Activated naive CD4-positive, alpha-beta T cell treated with anti-CD3 and anti-CD28 coated beads, Interleukin-2, amount 50 U/mL, for 24 hours (primary cell): ENCODE measurements around the gene SLC16A1.

Source experiments
- H3K27ac Mint-ChIP-seq: one replicate; pipeline ENCODE4 v1.8.0; 2021; ENCODE audit warnings: mild to moderate bottlenecking, mixed read lengths
- H3K27me3 Mint-ChIP-seq: one replicate; pipeline ENCODE4 v1.8.0; 2021; ENCODE audit warnings: mixed read lengths
- H3K36me3 Mint-ChIP-seq: one replicate; pipeline ENCODE4 v1.8.0; 2021; ENCODE audit warnings: mixed read lengths
- H3K4me1 Mint-ChIP-seq: one replicate; pipeline ENCODE4 v1.8.0; 2021; ENCODE audit warnings: mixed read lengths
- H3K4me3 Mint-ChIP-seq: one replicate; pipeline ENCODE4 v1.8.0; 2021; ENCODE audit warnings: mild to moderate bottlenecking, mixed read lengths
- H3K9me3 Mint-ChIP-seq: one replicate; pipeline ENCODE4 v1.8.0; 2021; ENCODE audit warnings: mixed read lengths

SLC16A1 gene

DNA sequence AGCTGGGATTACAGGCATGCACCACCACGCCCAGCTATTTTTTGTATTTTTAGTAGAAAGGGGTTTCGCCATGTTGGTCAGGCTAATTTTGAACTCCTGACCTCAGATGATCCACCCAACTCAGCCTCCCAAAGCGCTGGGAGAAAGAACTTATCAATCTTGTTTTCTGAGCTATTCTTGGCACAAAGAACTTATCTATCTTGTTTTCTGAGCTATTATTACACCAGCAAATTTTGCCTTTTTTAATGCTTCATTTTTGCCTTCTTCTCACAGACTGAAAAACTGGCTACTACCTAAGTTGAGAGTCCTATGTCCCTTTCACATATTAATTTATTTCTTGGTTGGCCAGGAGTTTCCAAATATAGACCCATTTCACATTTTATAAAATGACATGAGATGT lies 9.3 kb downstream of the SLC16A1 start:
- peaks cover 15% of the 10 kb centered on the region for H3K4me1 Mint-ChIP-seq
- no peak overlapping the region for H3K4me3 Mint-ChIP-seq
- no peaks in the 10 kb centered on the region for H3K27me3 Mint-ChIP-seq
- H3K27ac Mint-ChIP-seq: no peak overlapping the region
- H3K9me3 Mint-ChIP-seq: no peaks in the 10 kb centered on the region
- H3K36me3 Mint-ChIP-seq: peaks cover 3% of the 10 kb centered on the region

DNA sequence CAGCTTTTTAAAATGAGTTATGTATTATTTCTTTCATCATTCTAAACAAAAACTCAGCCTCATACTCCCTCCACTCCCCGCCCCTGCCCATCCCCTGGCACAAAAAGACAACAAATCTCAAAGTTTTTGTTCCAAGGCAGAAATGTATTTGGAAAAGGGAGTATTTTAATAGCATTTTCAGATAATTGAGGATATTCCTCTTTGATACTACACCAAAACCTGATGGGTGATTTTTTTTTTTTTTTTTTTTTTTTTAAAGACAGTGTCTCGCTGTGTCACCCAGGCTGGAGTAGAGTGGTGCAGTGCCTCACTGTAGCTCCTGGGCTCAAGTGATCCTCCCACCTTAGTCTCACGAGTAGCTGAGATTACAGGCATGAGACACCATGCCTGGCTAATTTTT lies 16.2 kb downstream of the SLC16A1 start:
- Mint-ChIP-seq H3K27me3 (no peaks in the 10 kb centered on the region), H3K4me1 (peaks cover 35% of the 10 kb centered on the region), H3K9me3 (no peaks in the 10 kb centered on the region), H3K27ac (no peak overlapping the region), H3K36me3 (peaks cover 4% of the 10 kb centered on the region), H3K4me3 (no peak overlapping the region)

DNA sequence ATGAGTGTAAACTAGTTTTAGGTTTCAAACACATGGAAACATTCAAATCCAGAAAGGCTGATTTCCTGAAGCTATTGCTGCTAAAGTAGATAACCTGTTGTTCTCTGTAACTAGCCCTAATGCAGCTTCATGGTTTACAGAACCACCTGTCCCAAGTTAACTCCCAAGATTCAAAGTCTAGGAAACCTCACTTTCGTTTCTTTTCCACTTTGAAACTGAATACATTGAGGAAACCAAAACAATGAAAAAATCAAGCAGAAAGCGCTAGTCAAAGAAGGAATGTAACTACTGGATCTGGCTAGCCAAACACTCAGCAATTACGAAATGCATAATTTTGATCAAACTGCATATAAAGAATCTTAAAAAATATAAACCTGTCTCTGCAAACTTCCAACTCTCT lies 17.8 kb downstream of the SLC16A1 start:
- H3K27me3 Mint-ChIP-seq: no peaks in the 10 kb centered on the region
- H3K27ac Mint-ChIP-seq: no peak overlapping the region
- H3K4me3 Mint-ChIP-seq: no peak overlapping the region
- H3K36me3 Mint-ChIP-seq: peaks cover 7% of the 10 kb centered on the region
- peaks cover 43% of the 10 kb centered on the region for H3K4me1 Mint-ChIP-seq
- no peaks in the 10 kb centered on the region for H3K9me3 Mint-ChIP-seq

DNA sequence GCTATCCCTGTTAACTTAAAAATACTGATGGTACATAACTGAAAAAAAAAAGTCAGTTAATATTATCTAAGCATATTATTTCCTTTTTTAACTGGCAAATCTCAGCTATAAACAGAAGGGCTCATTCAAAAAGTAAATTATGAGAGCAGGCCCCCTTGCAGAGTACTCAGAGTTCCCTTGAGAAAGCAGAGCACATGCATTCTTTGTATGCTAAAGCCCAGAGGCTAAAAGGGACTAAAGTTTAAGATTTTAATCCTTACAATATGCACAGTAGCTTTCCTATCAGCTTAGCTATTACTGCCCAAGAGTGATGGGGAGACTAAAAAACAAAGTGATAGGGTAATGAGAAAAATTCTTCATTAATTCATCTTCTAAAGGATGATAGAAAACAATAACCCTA lies 18.5 kb downstream of the SLC16A1 start:
- Mint-ChIP-seq H3K36me3 (peaks cover 5% of the 10 kb centered on the region), H3K27me3 (no peaks in the 10 kb centered on the region), H3K9me3 (no peaks in the 10 kb centered on the region), H3K27ac (no peak overlapping the region), H3K4me3 (no peak overlapping the region), H3K4me1 (peaks cover 41% of the 10 kb centered on the region)

DNA sequence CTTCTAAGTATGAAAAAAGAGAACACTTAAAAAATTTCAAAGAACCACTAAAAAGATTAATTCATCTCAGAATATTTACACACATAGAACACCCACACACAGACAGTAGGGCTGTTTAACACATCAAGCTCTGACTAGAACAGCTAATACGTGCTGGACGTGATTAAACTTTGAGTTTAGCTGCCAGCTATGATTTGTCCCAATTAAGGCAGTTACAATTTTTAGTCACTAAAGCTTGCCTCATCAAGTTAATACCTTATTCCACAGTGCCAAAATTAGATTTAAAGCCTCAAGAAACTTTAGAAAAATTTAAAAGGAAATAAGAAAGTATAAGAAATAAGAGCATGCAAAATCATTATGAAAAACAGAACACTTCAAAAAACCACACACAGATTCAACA lies 18.9 kb downstream of the SLC16A1 start:
- Mint-ChIP-seq H3K4me3 (no peak overlapping the region), H3K27ac (no peak overlapping the region), H3K36me3 (peaks cover 5% of the 10 kb centered on the region)

DNA sequence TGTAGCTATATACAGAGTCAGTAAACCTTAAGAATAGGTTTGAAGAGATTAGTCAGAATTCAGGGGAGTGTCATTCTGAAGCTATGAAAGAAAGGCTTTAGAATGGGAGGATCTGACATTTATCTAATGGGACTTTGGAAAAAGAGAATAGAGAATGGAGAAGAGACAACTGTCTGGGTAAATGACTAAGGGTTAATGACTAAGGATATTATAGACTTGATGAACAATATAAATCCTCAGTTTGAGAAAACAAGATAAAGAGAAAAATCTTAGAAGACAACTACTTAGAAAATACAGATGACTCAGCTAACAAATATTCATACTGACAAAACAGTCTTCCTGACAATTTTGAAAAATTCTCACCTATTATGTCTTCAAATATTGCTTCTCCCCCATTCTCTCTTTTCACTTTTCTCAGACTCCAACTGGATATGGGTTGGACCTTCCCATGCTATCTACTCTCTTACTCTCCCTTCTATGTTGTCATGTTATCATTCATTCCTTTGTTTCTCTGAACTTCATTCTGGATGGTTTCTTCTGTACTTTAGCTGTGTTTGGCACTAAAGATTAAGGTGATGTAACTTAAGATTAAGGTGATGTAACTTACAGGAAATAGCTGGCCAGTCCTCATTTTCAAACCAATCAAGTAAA lies 20.4 kb downstream of the SLC16A1 start:
- H3K27ac Mint-ChIP-seq: peak overlapping the region; percentile 94
- no peaks in the 10 kb centered on the region for H3K9me3 Mint-ChIP-seq
- H3K4me3 Mint-ChIP-seq: peak overlapping the region; percentile 37
- peaks cover 44% of the 10 kb centered on the region for H3K4me1 Mint-ChIP-seq
- H3K36me3 Mint-ChIP-seq: peaks cover 5% of the 10 kb centered on the region
- no peaks in the 10 kb centered on the region for H3K27me3 Mint-ChIP-seq

More for the DNA sequence above, 18.9 kb downstream of the SLC16A1 start:
- peaks cover 41% of the 10 kb centered on the region for H3K4me1 Mint-ChIP-seq
- no peaks in the 10 kb centered on the region for H3K27me3 Mint-ChIP-seq
- H3K9me3 Mint-ChIP-seq: no peaks in the 10 kb centered on the region

DNA sequence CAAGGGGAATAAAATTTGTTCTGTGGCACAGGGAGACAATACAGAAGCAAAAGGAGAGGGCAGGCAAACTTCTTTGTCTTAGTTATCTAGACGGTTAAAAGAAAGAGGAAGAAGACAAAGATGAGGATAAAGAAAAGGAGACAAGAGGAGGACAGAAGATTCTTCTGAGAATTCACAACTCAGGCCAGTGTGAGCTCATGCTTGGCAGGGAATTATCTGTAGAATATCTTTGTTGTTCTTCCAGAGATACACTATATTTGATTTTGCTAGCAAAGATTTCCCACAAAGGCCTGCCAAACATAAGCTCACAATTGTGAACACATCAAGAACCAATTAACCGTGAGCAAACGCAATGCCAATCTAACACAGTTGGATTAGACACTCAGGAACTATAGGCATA lies 21.4 kb downstream of the SLC16A1 start:
- no peaks in the 10 kb centered on the region for H3K27me3 Mint-ChIP-seq
- peaks cover 44% of the 10 kb centered on the region for H3K4me1 Mint-ChIP-seq
- peak overlapping the region; percentile 12 for H3K4me3 Mint-ChIP-seq
- no peaks in the 10 kb centered on the region for H3K9me3 Mint-ChIP-seq
- peaks cover 5% of the 10 kb centered on the region for H3K36me3 Mint-ChIP-seq
- H3K27ac Mint-ChIP-seq: peak overlapping the region; percentile 76

DNA sequence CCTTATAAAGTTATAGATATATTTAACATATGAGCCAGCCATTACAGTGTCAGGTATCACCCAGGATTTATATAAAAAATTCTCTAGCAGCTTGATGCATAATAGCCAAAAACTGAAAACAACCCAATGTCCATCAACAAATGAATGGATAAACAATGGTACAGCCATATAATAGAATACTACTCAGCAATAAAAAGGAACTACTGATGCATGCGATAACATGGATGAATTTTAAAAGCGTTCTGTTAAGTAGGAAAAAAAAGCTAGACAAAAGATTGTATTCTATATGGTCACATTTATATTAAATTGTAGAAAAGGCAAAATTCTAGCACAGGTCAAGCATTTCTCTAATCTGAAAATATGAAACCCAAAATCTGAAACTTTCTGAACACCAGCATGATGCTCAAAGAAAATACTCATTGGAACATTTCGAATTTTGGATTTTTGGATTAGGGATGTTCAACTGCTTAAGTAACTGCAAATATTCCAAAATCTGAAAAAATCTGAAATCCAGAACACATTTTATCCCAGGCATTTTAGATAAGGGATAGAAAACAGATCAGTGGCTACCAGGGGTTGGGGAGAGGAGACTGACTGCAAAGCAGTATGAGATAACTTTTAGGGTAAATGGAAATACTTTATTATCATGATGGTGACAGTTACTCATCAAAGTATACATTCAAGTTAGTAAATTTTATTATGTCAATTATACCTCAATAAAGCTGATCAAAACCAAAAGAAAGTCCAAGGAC lies 22.0 kb downstream of the SLC16A1 start:
- H3K9me3 Mint-ChIP-seq: no peaks in the 10 kb centered on the region
- peak overlapping the region; percentile 12 for H3K4me3 Mint-ChIP-seq
- H3K4me1 Mint-ChIP-seq: peaks cover 40% of the 10 kb centered on the region
- no peaks in the 10 kb centered on the region for H3K27me3 Mint-ChIP-seq
- peak overlapping the region; percentile 76 for H3K27ac Mint-ChIP-seq
- peaks cover 3% of the 10 kb centered on the region for H3K36me3 Mint-ChIP-seq

DNA sequence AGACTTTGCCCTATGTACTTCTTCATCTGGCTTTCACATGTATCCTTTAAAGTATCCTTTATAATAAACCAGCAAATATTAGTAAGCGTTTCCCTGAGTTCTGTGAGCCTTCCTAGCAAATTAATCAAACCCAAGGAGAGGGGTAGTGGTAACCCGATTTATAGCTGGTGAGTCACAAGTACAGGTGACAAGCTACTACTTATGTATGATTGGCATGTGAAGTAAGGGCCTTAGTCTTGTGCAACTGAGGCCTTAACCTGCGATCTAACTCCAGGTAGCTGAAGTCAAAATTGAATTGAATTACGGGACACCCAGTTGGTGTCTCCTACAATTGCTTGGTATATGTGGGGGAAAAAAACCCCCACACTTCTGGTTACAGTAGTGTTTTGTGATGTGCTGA lies 26.0 kb downstream of the SLC16A1 start:
- H3K4me1 Mint-ChIP-seq: peaks cover 14% of the 10 kb centered on the region
- no peak overlapping the region for H3K27ac Mint-ChIP-seq
- H3K36me3 Mint-ChIP-seq: peaks cover 12% of the 10 kb centered on the region
- H3K4me3 Mint-ChIP-seq: no peak overlapping the region
- H3K27me3 Mint-ChIP-seq: no peaks in the 10 kb centered on the region
- no peaks in the 10 kb centered on the region for H3K9me3 Mint-ChIP-seq

DNA sequence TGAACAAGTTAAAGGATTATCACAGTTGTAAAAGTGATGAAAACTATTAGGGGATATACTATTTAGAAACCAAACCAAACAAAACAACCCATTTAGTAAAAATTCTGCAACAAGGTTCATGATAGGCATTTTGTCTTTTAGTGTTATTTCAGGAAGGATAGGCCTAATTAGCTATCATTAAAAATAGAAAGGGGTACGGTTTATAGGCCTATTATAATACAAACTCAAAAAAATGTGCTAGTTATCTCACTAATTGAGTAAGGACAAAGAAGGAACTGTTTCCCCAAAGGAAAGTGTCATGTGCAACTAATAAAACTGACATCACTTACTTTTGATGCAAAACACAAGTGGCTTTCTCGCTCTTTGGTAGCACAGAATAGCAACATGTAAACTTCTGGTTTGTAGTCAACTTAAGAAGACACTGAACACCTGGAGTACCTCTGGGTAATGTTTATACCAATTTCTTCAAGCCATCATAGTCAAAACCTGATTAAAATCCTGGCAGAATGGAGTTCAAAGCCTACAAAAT lies 28.5 kb downstream of the SLC16A1 start:
- Mint-ChIP-seq H3K27me3 (no peaks in the 10 kb centered on the region), H3K9me3 (no peaks in the 10 kb centered on the region), H3K4me3 (no peak overlapping the region), H3K36me3 (peaks cover 18% of the 10 kb centered on the region), H3K4me1 (peaks cover 3% of the 10 kb centered on the region), H3K27ac (no peak overlapping the region)

DNA sequence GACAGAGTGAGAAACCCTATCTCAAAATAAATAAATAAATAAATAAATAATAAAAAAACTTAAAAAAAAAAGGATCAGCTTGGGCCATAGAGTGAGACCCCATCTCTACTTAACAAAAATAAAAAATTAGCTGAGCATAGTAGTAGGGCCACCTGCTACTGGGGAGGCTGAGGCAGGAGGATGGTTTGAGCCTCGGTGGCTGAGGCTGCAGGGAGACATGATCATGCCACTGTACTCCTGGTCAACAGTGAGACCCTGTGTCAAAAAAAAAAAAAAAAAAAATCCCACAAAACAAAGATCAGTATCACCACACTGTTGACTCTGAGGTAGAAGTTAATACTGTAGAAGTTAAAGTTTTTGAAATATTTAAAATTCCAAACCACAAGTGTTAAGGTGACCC lies 29.1 kb downstream of the SLC16A1 start:
- peaks cover under 1% of the 10 kb centered on the region for H3K4me1 Mint-ChIP-seq
- no peak overlapping the region for H3K27ac Mint-ChIP-seq
- no peaks in the 10 kb centered on the region for H3K9me3 Mint-ChIP-seq
- peaks cover 22% of the 10 kb centered on the region for H3K36me3 Mint-ChIP-seq
- H3K27me3 Mint-ChIP-seq: no peaks in the 10 kb centered on the region
- H3K4me3 Mint-ChIP-seq: no peak overlapping the region

DNA sequence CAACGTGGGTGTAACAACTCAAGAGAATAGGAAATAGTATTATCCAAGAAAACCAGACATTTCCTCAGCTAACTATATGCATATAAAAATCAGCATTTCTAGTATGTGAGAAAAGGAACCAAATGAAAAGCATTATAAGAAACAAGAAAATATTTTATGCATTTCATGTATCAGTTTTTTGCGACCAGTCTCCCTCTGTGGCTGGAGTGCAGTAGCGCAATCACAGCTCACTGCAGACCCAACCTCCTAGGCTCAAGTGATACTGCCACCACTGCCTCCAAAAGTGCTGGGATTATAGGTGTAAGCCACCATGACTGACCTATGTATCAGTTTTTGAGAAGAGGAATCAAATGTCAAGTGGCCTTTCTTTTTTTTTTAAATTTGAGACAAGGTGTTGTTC lies 31.0 kb downstream of the SLC16A1 start:
- Mint-ChIP-seq H3K36me3 (peaks cover 27% of the 10 kb centered on the region), H3K27ac (no peak overlapping the region), H3K4me1 (no peaks in the 10 kb centered on the region), H3K4me3 (no peak overlapping the region), H3K9me3 (no peaks in the 10 kb centered on the region), H3K27me3 (no peaks in the 10 kb centered on the region)

DNA sequence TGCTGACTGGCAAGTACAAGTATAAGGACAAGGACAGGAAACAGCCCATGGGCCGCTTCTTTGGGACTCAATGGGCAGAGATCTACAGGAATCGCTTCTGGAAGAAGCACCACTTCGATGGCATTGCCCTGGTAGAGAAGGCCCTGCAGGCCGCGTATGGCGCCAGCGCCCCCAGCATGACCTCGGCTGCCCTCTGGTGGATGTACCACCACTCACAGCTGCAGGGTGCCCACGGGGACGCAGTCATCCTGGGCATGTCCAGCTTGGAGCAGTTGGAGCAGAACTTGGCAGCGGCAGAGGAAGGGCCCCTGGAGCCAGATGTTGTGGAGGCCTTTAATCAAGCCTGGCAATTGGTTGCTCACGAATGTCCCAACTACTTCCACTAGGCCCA lies 32.0 kb downstream of the SLC16A1 start:
- H3K4me1 Mint-ChIP-seq: no peaks in the 10 kb centered on the region
- no peaks in the 10 kb centered on the region for H3K9me3 Mint-ChIP-seq
- no peaks in the 10 kb centered on the region for H3K27me3 Mint-ChIP-seq
- no peak overlapping the region for H3K27ac Mint-ChIP-seq
- peaks cover 27% of the 10 kb centered on the region for H3K36me3 Mint-ChIP-seq
- no peak overlapping the region for H3K4me3 Mint-ChIP-seq

DNA sequence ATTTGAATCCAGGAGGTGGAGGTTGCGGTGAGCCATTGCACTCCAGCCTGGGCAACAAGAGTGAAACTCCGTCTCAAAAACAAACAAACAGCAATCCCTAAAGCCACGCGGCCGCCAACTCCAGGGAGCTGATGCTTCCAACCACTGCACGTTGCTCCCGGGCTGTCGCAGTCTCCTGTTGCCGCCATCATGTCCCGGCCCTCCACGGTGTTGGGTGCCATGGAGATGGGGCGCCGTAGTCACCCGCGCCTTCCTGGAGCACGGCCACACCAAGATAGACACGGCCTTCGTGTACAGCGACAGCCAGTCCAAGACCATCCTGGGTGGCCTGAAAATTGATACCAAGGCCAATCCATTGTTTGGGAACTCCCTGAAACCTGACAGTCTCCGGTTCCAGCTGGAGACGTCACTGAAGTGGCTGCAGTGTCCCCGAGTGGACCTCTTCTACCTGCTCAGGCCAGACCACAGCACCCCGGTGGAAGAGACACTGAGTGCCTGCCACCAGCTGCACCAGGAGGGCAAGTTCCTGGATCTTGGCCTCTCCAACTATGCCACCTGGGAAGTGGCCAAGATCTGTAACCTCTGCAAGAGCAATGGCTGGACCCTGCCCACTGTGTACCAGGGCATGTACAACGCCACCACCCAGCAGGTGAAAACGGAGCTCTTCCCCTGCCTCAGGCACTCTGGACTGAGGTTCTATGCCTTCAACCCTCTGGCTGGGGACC lies 32.6 kb downstream of the SLC16A1 start:
- Mint-ChIP-seq H3K27ac (no peak overlapping the region), H3K9me3 (no peaks in the 10 kb centered on the region), H3K27me3 (no peaks in the 10 kb centered on the region), H3K36me3 (peaks cover 29% of the 10 kb centered on the region), H3K4me3 (no peak overlapping the region), H3K4me1 (no peaks in the 10 kb centered on the region)

DNA sequence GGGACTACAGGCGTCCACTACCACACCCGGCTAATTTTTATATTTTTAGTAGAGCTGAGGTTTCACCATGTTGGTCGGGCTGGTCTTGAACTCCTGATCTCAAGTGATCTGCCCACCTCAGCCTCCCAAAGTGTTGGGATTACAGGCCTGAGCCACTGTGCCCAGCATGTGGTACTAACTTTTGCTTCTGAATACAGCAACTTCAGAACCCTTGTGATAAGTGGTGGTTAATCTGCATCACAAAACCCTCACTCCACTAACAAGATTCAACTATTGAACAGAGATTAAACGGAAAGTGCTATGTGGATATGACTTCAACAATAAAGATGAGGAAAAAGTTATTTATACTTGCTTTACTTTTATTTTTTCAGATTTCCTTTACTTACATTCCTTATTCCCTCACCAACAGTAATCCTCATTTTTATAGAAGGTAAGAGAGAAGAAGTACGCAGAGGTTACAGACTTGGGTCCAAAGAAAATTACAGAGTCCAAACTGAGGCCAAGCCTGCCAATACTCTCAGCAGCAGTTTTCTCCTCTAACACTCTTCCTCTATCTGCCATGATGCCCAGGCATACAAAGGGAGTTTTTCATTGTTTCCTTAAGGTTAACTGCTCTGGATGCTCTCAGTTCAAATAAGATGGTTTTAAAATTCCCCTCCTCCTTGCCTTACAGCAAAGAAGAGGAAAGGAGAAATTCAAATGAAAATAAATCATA lies 44.3 kb downstream of the SLC16A1 start:
- Mint-ChIP-seq H3K4me1 (no peaks in the 10 kb centered on the region), H3K27me3 (no peaks in the 10 kb centered on the region), H3K27ac (no peak overlapping the region), H3K4me3 (no peak overlapping the region), H3K9me3 (no peaks in the 10 kb centered on the region), H3K36me3 (peaks cover 21% of the 10 kb centered on the region)
